Astrocyte of the spinal cord (primary cell): Measurements from ENCODE around the gene C2orf68.

ENCODE experiments used
- DNase-seq: peaks from one replicate; pipeline ENCODE4 v3.0.0; 2011; ENCODE audit warnings: low read depth, low spot score
- H3K4me3 ChIP-seq: 2 replicates; pipeline ENCODE4 v1.5.1; 2011; ENCODE audit warnings: low read depth, mild to moderate bottlenecking, low read length, moderate library complexity
- in situ Hi-C: cut with HindIII; loops from 2 replicates; pipeline ENCODE4 v1.10.0; 2017; ENCODE audit warnings: low sequenced_read_pairs
- TF ChIP-seq, protein P1 (sequence below): IDR thresholded peaks from 2 replicates; pipeline ENCODE4 v1.5.1; 2012; ENCODE audit warnings: low read depth, mild to moderate bottlenecking, low read length, inconsistent platforms

The C2orf68 gene

DNA sequence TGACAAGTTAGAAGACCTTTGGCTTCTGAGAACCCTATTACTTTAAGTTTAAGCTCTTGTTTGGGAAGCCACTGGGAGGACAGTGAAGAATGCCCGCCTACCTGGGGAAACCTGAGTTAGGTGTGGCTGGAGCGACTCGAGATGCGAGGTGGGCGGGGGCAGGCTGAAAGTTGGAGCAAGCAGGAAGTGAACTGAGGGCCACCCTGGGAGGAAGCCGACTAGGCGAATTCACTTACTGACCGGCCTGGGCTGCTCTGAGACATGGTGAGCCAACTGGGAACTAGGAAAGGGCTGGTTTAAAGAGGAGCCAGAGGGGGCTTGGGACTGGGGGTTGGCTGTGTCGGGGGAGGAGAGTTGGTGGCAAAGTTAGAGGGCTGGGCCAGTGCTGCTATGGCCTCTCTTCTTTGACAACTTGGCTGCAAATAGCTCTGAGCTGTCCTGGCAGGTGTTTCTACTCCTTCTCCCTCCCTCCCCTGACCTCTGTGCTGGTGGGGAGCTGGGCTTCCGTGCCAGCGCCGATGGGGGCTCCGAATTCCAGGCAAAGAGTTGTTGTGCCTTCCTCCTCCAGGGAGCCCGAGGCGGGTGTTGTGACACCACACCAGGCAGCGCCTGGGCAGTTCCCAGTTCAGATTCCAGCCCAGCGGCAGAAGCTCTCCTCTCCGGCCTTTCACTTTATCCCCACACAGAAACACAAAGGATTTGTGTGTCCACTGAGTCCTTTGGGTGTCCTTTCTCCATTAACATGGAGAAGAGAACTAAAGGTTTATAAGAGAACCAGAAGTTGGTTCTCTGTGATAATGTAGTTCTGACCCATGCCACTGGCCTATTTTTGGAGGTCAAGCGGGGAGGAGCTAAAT is 34.3 kb downstream of the C2orf68 start, which contains the start of gene VAMP8:
TSS of gene VAMP8 (plus strand) at position 201 of the 857 bp plus-strand sequence. CDS start at position 262, 61 bp downstream.
- DNase-seq: no peak
- H3K4me3 ChIP-seq: no peak within 1 kb of the TSS

DNA sequence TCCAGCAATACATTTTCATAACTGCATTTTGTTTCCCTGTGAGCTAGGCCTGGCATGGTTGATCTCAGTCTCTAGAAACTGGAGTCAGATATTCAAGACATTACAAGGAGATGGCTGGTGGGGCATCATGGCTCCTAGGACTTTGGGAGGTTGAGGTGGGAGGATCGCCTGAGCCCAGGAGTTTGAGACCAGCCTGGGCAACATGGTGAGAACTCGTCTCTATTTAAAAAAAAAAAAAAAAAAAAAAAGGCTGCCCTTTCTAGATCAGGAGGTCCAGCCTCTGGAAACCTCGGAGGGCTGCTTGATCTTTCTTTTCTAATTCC is 34.8 kb downstream of the C2orf68 start:
- no peak overlapping the region for H3K4me3 ChIP-seq
- TF ChIP-seq, protein P1, sequence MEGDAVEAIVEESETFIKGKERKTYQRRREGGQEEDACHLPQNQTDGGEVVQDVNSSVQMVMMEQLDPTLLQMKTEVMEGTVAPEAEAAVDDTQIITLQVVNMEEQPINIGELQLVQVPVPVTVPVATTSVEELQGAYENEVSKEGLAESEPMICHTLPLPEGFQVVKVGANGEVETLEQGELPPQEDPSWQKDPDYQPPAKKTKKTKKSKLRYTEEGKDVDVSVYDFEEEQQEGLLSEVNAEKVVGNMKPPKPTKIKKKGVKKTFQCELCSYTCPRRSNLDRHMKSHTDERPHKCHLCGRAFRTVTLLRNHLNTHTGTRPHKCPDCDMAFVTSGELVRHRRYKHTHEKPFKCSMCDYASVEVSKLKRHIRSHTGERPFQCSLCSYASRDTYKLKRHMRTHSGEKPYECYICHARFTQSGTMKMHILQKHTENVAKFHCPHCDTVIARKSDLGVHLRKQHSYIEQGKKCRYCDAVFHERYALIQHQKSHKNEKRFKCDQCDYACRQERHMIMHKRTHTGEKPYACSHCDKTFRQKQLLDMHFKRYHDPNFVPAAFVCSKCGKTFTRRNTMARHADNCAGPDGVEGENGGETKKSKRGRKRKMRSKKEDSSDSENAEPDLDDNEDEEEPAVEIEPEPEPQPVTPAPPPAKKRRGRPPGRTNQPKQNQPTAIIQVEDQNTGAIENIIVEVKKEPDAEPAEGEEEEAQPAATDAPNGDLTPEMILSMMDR: no peak

More for the DNA sequence above, 34.3 kb downstream of the C2orf68 start, which contains the start of gene VAMP8:
- TF ChIP-seq, protein P1: no peak
- in situ Hi-C loops: no loop called here

DNA sequence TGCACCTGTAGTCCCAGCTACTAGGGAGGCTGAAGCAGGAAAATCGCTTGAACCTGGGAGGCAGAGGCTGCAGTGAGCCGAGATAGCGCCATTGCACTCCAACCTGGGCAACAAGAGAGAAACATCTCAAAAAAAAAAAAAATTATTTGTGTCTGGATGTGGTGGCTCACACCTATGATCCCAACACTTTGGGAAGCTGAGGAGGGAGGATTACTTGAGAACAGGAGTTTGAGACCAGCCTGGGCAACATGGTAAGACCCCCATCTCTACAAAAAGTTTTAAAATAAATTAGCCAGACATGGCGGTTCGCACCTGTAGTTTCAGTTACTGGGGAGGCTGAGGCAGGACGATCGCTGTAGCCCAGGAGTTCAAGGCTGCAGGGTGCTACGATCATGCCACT is 36.1 kb downstream of the C2orf68 start:
- no peak for DNase-seq
- no peak overlapping the region for H3K4me3 ChIP-seq
- TF ChIP-seq, protein P1: no peak
- in situ Hi-C loops: no loop called here

More for the DNA sequence above, 34.8 kb downstream of the C2orf68 start:
- in situ Hi-C loops: no loop called here
- DNase-seq: no peak

DNA sequence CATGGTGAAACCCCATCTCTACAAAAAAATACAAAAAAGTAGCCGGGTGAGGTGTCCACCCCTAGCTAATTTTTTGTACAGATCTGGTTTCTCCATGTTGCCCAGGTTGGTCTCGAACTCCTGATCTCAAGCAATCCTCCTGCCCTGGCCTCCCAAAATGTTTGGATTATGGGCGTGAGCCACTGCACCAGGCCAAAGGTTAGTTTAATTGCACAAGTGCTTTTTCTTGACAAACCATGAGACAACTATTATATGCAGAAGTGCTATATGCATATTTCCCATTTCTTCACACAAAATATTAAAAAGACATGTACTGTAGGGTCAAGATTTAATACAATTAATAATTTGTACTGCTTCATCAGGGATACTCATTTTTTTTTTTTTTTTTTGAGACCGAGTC is 45.6 kb downstream of the C2orf68 start:
- in situ Hi-C loops: no loop called here
- TF ChIP-seq, protein P1: no peak
- H3K4me3 ChIP-seq: no peak overlapping the region
- no peak for DNase-seq

DNA sequence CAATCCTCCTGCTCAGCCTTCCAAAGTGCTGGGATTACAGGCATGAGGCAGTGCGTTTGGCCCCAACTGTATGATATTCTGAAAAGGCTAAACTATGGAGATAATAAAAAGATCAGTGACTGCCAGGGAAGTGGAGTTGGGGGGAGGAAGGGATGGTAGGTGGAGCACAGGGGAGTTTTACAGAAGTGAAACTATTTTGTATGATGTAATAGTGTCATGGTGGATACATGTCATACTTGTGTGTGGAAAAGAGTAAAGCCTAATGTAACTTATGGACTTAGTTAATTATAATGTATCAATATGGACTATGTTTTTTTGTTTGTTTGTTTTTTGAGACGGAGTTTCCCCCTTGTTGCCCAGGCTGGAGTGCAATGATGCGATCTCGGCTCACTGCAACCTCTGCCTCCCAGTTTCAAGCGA is 47.7 kb downstream of the C2orf68 start:
- TF ChIP-seq, protein P1: no peak
- in situ Hi-C loops: no loop called here
- no peak overlapping the region for H3K4me3 ChIP-seq
- DNase-seq: no peak

DNA sequence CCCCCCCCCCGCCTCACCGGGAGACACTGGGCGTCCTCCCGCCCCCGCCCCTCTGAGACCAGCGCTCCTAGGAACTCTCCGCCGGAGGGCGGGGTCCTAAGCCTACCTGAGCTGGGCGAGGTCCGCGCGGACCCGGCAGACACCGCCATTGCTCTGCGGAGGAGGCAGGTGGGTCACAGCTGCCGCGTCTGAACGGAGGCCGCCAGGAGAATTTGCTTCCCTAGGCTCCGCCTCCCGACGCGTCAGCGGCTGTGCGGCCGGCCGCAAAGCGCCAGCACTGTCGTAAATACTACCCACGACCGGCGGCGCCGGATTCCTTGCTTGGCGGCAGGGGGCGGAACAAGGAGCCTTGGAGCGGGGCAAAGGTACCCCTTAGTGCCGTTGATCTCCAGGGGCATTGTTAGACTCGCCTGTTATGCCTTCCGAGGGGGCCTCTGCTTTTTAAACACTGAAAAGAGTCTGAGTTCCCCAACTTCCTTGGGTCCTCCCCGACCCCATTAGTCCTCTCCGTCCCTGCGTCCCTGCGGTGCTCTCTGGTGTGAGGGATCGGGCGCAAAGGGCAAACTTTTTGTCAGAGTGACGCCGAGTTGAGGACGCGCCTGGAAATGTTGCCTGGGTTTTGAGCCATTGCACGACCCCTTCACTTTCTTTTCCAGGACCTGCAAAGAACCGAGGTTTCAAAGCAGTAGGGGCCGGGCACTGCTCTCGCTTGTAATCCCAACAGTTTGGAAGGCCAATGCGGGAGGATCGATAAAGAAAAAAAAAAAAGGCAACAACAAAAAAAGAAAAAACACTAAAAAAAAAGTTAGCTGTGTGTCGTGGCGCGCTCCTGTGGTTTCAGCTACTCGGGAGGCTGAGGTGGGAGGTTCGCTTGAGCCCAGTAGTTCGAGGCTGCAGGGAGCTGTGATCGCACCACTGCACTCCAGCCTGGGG is 50.3 kb downstream of the C2orf68 start, which contains the start of gene GGCX:
TSS of gene GGCX (minus strand) at position 214 of the 933 bp plus-strand sequence. CDS start at position 149, 65 bp downstream.
- TF ChIP-seq, protein P1: peak; percentile 20
- in situ Hi-C loops: no loop called here
- peak within 1 kb of the TSS; percentile 90 for H3K4me3 ChIP-seq
- peak; percentile 95 for DNase-seq
